ENCODE measurements around the gene STAP2. TPM values are rescaled to one million over a fixed set of nuclear protein-coding genes. Genes with fewer than 3 reads are reported as not detected.

Gene STAP2
- total and polyA plus RNA-seq, 9 of the 15 experiments (the other 6 are each of a cell fraction or from before 2014, with no cell fraction given) = 1.2 to 9.8 (median 4.5) TPM

DNA sequence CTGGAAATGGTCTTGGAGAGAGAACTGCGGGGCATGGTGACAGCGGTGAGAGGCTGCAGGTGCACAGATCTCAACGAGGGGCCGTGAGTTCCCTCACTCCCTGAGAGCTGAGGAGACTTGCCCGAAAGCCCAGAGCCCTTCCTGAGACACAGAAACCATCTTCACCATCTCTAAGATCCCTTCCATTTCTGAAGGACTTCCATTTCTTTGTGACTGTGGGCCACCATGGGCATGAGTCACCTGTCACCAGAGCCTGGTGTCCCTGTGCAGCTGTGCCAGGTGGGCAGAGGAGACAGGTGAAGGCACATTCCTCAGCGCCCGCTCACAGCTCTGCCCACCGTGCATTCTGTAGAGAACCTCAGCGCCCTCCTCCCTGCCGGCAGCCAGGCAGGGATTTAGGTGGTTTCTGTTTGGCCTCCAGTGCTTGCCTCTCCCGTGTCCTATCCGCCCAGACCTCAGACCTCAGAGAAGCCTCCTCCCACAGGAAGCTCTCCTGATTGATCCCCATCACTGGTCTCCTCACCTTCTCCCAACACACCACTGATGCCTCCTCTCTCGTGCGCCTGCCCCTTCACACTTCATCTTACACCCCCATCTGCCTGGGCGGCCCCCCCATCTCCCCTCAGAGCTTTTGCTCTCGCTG is 37.5 kb upstream of the STAP2 start (continued):
- TF ChIP-seq ZBED1 (IDR thresholded peaks at IDR 0.05) (0 out of 2 replicates have a peak, but pooled peaks have one; percentile 60), ELF4 (CRISPR knock-in tag; IDR thresholded peaks at IDR 0.05) (0 out of 2 replicates have a peak, but pooled peaks have one; percentile 28), EHMT2 (IDR thresholded peaks at IDR 0.05) (no peak), MLLT1 (IDR thresholded peaks at IDR 0.05) (0 out of 4 replicates have a peak, but pooled peaks of 1 of the 2 experiments have one; percentile 34), ZBTB40 (IDR thresholded peaks at IDR 0.05) (0 out of 2 replicates have a peak, but pooled peaks have one; percentile 16), ZBTB40 (CRISPR knock-in tag; IDR thresholded peaks at IDR 0.05) (no peak), ESRRB (CRISPR knock-in tag; IDR thresholded peaks at IDR 0.05; ENCODE audit: borderline replicate concordance) (no peak), BMI1 (IDR thresholded peaks at IDR 0.05; ENCODE audit: low read length) (no peak), JUN (IDR thresholded peaks at IDR 0.05; ENCODE audit: borderline replicate concordance, low read depth, low read length) (no peak), JUN (CRISPR knock-in tag; IDR thresholded peaks at IDR 0.05; ENCODE audit: borderline replicate concordance) (peak; percentile 98; the same call in 1 of the 2 replicates), SPI1 (IDR thresholded peaks at IDR 0.05; ENCODE audit: borderline replicate concordance, low read depth, low read length) (no peak)
- TF ChIP-seq, protein P1, sequence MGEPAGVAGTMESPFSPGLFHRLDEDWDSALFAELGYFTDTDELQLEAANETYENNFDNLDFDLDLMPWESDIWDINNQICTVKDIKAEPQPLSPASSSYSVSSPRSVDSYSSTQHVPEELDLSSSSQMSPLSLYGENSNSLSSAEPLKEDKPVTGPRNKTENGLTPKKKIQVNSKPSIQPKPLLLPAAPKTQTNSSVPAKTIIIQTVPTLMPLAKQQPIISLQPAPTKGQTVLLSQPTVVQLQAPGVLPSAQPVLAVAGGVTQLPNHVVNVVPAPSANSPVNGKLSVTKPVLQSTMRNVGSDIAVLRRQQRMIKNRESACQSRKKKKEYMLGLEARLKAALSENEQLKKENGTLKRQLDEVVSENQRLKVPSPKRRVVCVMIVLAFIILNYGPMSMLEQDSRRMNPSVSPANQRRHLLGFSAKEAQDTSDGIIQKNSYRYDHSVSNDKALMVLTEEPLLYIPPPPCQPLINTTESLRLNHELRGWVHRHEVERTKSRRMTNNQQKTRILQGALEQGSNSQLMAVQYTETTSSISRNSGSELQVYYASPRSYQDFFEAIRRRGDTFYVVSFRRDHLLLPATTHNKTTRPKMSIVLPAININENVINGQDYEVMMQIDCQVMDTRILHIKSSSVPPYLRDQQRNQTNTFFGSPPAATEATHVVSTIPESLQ (CRISPR knock-in tag; IDR thresholded peaks at IDR 0.05) = peak; percentile 57; the same call in 1 of the 2 replicates
